GM19023 (cell line): ENCODE results near the gene USP7.
"Not testable (repeated sequence)": the region's sequence is repeated elsewhere in the genome, so short reads cannot be mapped to it uniquely, and the experiment has no call there.

Source experiments
- ATAC-seq: cut with Tn5 transposase; IDR thresholded peaks from one replicate; pipeline ENCODE4 v1.9.1; 2021; ENCODE audit warnings: mild to moderate bottlenecking, moderate library complexity; ENCODE audit not compliant: unreplicated experiment

The USP7 gene

DNA sequence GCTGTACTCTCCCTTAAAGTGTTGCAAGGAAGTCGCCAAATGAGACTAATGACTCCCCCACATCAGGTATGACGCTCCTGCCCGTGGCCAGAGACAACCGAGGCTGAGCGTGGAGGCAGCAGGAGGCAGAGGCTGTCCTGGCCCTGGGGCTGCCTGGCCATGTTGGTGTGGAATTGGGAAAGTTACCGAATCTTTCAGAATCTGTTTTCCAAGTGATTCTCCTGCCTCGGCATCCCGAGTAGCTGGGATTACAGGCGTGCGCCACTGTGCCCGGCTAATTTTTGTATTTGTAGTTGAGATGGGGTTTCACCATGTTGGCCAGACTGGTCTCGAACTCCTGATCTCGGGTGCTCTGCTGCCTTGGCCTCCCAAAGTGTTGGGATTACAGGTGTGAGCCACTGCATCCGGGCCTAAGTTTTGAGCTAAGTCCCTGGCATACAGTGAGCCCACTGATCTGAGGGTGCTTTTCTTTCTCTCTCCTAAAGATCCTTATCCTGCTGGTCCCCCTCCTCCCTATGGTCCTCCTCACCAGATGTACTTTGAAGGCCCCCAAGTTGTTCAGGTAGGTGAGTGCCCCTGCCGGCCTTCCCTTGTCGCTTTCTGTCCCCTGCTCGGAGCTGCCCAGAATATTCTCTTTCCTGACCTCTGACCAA is 80.9 kb downstream of the USP7 start:
- ATAC-seq: no peak

DNA sequence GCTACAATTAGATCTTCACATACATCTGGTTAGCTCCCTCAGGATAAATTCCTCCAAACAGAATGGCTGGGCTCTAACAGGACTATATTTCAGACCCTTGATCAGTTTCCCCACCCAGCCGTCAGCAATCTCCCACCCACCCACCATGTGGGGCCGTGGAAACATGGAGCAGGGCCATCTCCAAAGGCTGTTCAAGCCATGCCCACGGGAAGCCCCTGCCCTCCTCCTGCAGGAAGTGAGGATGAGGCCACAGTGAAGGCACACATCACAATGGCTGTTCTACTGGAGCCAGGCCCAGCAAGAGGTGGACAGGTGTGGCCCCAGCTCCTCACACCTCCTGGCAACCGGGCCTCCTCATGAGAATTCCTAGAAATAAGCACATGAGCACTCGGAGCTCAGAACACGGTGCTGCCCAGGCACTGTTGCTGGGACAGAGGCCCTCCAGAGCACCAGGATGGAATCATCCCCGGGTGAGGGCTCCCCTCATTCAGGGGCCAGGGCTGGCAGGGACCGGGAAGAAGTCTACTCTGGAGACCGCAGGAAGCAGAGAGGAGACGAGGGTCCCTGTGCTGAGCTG is 81.6 kb downstream of the USP7 start, which contains the start of gene LITAFD:
LITAFD (plus strand) TSS at position 311 of the 577 bp plus-strand sequence. CDS start 2,005 bp downstream, outside the sequence.
- ATAC-seq: no peak

DNA sequence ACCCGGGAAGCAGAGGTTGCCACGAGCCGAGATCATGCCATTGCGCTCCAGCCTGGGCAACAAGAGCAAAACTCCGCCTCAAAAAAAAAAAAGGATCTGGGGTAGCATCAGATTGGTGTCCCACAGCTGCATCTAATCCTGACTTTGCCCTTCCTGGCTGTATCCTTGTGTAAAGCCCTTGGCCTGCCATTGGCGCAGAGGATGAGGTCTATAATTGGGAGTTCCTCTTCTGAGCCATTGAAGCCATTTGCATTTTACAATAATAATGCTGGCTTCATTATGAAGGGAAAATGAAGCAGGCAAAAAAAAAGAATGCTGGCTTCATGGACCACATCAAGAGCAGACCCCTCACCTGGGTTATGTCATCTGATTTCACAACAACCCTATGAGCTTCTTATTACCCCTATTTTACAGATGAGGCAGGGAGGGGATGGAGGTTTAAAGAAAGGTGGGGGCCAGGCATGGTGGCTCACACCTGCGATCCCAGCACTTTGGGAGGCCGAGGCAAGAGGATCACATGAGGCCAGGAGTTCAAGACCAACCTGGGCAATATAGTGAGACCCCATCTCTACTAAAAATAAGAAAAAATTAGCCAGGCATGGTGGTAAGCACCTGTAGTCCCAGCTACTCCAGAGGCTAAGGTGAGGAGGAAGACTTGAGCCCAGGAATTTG is 82.7 kb downstream of the USP7 start:
- no peak for ATAC-seq

DNA sequence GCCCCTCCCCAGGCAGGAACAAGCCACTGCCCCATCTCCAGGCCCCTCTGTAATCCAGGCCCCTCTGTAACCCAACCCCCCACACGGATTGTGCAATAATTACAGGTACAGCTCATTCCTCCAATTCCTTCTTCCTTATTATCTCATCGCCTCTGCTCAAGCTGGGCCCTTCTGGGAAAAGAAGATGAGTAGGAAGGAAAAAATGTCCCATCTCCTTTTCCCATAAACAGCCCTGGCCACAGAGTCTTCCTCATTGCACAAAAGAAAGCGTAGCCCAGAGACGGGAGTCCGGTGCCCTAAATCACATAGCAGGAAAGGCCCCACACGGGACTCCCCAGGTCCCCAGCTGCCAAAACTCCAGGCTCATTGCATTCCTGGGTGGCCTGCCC is 85.2 kb downstream of the USP7 start:
- ATAC-seq: no peak

DNA sequence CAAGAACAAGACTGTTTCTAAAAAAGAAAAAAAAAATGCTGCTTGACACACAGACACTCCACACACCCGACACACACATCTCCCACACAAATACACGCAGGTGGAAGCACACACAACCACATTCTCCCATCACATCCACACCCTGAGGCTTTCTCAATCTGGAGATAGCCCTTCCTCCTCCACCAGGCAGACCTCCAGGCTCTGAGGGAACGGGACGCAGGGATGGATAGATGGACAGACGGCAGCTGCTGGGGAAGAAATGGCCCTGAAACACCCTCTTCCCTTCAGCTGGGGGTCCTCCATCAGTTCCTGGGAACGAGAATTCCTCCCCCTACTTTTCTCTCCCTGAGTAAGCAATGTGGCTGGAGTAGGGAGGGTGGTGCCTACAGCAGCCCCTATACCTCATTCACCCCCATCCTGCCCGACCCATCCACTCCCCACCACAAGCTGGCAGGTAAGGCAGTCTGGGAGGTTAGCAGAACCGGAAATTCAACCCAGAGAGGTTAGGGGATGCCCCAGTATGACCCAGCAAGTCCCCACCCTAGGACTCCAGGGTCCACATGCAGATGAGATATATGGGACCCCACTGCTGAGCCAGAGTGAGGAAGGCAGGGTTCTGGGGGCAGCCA is 85.7 kb downstream of the USP7 start:
- no peak for ATAC-seq

DNA sequence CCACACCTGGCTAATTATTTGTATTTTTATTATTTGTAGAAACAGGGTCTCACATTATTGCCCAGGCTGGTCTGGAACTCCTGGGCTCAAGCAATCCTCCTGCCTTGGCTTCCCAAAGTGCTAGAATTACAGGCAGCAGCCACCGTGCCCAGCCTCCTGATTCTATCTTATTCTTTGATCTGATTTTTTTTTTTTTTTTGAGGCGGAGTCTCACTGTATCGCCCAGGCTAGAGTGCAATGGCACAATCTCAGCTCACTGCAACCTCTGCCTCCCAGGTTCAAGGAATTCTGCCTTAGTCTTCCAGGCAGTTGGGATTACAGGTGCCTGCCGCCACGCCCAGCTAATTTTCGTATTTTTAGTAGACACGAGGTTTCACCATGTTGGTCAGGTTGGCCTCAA is 88.4 kb downstream of the USP7 start:
- not testable (repeated sequence) for ATAC-seq

DNA sequence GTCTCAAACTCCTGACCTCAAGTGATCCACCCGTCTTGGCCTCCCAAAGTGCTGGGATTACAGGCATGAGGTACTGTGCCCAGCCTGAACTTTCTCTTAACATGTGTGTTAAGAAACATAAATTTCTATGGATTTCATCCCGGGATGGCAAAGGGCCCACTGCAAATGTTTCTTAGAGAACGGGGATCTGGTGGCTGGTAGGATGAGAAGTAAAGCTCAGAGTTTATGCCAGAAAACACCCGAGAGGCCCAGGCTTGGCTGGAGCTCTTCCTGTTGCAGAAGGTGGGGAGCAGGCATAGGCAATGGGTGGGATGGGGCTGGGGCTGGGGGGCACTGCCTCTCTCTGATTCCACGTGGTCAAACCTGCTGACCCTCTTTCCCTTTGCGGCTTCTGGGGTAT is 89.3 kb downstream of the USP7 start:
- no peak for ATAC-seq

DNA sequence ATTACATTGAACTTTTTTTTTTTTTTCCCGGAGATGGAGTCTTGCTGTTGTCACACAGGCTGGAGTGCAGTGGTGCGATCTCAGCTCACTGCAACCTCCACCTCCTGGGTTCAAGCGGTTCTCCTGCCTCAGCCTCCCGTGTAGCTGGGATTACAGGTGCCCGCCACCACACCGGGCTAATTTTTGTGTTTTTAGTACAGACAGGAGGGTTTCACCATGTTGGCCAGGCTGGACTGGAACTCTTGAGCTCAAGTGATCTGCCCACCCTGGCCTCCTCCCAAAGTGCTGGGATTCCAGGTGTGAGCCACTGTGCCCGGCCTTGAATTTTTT is 89.9 kb downstream of the USP7 start:
- not testable (repeated sequence) for ATAC-seq

DNA sequence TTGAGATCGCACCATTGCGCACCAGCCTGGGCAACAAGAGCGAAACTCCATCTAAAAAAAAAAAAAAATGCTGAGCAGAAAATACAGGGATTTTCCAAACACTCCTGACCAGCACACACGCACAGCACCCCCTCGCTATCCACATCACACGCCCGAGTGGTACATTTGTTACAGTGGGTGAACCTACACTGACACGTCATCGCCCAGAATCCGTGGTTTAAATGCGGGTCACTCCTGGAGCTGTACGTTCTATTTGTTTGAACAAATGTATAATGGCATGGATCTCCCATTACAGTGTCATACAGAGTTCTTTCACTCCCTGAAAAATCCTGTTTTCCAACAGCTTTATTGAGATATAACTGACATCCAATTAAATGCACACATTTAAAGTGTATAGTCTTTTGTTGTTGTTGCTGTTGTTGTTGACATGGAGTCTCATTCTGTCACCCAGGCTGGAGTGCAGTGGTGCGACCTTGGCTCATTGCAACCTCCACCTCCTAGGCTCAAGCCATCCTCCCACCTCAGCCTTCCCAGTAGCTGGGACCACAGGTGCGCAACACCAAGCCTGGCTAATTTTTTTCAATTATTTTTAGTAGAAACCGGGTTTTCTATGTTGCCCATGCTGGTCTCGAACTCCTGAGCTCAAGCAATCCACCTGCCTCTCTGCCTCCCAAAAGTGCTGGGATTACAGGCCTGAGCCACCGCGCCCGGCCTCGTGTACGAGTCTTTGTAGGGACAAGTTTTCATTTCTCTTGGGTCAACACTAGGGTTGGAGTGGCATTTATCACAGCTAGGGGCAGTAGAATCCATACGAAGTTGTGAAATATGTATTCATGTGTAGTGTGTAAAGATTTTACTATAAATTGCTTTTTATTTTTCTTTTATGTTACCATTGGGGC is 90.5 kb downstream of the USP7 start:
- ATAC-seq: no peak

DNA sequence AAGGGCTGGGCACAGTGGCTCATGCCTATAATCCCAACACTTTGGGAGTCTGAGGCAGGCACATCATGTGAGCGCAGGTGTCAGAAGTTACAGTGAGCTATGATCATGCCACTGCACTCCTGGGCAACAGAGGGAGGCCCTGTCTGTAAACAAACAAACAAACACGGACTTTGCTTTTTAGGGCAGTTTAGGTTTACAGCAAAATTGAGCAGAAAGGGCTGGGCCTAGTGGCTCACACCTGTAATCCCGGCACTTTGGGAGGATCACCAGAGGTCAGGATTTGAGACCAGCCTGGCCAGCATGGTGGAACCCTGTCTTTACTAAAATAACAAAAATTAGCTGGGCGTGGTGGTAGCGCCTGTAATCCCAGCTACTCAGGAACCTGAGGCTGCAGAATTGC is 91.6 kb downstream of the USP7 start:
- no peak for ATAC-seq

DNA sequence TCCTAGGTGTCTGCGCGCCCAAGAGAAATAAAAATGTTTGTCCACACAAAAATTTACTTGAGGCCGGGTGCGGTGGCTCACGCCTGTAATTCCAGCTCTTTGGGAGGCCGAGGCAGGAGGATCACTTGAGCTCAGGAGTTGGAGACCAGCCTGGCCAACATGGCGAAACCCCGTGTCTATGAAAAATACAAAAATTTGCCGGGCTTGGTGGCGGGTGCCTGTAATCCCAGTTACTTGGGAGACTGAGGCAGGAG is 93.8 kb downstream of the USP7 start:
- not testable (repeated sequence) for ATAC-seq

DNA sequence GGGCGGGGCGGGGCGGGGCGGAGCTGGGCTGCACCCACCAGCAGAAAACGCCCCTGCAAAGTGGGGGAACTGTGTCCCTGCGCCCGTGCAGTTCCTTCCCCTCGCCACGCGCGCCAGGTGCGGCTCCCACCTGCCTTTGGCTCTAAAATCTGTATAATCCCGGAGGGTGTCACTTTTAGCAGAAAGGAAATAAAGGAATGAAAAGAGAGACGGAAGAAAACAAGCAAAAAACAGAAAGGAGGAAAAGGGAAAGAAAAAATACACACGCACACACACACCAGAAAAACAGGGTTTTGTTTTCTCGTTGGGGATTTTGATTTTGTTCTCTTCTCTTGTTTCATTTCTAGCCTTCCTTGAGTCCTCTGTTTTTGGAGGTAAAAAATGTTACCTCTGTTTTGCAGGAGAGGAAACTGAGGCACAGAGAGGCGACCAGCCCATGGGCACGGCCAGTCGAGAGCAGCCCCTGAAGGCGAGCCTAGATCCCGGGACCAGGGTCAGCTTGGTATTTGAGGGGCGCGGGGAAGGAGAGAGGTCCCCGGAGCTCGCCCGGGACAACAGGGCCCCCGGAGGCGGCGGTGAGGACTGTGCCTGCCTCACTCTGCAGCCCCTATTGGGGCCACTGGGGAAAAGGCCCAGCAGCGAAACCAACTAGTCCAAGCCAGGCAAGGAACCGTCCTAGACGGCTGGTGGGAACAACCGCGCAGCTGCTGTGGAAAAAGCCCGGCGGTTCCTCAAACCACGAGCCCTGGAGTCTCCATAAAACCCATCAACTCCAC is 94.3 kb downstream of the USP7 start:
- no peak for ATAC-seq

DNA sequence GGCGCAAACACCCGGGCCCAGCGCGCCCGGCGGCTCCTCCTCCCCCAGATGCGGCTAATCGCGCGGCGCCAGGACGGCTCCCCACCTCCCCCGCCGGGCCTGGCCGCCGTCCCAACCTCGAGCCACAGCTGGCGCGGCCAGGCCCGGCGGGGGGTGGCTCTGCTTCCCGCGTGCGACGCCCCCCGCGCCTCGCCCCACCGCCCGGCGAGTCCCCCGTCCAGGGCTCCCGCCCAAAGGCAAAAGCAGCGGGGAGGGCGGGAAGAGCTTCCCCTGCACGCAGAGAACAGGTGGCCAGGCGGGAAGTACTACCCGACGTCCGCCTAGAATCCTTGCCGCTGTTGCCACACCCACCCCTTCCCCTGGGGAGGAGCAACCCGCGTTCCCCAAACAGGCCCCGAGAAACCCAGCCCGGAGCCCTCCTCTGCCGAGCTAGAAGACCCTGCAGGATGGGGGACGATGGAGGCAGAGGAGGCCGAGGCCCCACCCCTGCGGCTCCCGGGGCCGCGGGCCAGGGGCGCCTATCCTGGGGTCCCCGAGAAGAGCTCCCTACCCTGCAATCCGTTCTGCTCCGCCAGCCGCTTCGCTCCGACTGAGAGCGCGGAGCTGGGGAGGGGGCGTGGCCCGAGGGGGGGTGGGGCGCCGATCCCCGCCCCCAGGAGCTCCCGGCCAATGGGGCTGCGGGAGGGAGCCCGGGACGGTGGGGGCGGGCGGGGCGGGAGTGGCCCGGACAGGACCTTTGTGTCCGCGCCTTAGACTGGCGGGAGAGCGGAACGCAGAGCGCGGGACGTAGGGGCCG is 95.1 kb downstream of the USP7 start, which contains the start of gene CARHSP1:
CARHSP1 (minus strand) TSS at position 591 of the 796 bp plus-strand sequence. CDS start 9,678 bp downstream, outside the sequence.
- peak; percentile 71 for ATAC-seq

DNA sequence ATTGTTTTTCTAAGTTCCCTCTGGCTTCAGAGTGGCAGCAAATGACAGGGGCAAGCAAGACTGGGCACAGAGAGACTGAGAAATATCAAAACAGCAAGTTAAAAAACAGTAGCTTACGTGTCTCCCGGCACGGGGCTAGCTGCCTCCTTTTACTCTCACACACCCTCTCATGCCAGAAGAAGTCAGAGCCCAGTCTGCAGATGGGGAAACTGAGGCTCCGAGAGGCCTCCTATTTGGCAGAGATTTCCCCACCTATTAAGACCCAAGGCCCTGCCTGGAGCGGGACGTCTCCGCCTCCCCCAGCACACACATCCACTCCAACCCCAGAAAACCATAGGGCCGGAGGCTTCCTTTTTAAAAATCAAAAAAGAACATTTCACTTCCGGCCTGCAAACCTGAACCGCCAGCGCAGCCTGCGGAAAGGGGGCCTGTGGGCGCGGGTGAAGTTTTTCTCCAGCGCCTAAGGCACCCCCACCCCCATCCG is 95.7 kb downstream of the USP7 start:
- no peak for ATAC-seq

DNA sequence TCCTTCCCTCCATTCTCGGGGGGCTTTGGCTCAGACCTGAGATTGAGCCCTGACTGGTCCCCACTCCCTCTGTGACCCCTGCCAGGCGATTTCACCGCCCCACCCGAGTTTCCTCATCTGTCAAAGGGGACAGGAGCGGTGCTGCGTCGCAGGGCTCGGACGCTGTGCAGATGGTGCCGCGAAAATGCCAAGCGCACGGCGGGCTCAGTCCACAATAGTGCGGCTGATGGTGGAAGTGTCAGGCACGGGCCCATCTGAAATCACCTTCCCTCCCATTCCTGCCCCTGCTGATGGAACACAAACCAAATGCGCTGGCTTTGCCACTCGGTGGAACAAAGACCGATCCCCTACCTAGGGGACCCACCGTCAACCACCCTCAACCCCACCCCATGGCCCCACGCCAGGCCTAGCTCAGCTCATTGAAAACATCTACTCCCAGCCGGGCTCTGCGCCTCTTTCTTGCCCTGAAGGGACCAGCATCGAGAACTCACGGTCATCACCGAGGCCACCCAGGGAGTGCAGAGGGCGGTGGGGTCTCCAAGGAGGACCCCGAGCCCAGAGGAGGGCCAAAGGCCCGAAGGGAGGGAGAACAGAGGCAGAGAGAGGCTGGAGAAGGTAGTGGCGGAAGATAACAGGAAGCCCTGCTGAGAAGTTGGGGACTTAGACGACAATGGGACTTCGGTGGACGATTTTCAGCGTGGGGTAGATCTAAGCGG is 96.3 kb downstream of the USP7 start:
- ATAC-seq: no peak

DNA sequence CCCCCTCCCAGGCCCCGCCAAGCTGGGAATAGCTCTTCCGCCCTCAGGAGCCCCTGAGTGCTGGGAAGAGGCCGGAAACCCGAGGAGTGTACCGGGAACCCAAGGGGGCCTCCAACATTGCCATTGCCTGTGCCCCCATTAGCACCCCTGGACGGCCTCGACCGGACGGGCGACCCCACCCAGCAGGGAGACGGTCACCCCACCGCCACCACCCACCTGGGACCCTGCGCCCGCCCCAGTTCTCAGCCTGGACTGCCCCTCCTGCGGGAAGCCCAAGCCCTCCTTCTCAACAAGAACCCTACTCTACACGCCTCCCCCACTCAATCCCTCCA is 96.9 kb downstream of the USP7 start:
- ATAC-seq: no peak

DNA sequence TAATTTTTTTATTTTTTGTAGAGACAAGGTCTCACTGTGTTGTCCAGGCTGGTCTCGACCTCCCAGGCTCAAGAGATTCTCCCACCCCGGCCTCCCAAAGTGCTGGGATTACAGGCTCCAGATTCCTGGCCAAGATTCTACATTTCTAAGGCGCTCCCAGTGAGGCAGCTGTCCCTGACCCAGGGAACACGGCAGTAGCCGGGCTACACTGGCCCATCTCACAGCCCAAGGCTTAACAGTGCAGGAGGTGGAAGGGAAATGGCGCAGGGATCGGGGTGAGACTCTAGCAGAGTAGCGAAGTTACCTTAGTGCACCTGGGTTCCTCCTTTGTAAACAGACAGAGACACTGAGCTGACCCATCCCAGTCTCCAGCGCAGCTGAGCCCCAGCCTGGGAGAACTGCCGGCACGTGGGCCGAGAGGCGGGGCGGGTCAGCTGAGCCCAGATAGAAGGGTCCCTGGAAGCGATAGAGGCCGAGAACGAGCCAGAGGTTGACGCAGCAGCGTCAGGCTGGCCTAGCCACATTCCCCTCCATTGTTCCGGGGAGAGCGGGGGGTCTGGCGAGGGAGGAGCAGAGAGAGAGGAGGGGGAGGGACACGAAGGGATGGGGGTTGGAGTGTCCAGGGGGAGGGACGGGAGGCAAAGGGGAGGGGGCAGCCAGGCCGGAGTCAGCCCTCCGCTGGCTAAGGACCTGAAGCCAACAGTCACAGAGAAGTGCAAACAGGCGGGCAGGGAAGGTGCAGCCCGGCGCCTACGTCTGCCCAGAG is 97.4 kb downstream of the USP7 start:
- ATAC-seq: no peak
